Caco-2 (cell line): ENCODE results near the gene NXN. TPM values are rescaled to one million over a fixed set of nuclear protein-coding genes. Genes with fewer than 3 reads are reported as not detected.
A peak's percentile ranks its signal among the peaks of the same experiment; 100 is the strongest.

Experiments
- BruUV-seq: library from RNA; stranded (reverse); fragments of 400-500 nt; replicated peaks from 2 replicates; lab custom pipeline; 2021; lab: Mats Ljungman, UMichigan
- CTCF ChIA-PET: fragments of 300-600 bp; sonication (Branson Sonifier 250); formaldehyde crosslinking; loops from one replicate; lab custom pipeline; 2022; ENCODE audit warnings: antibody characterized with exemption; lab: Charles Lee
- POLR2A ChIA-PET: fragments of 300-600 bp; sonication (Branson Sonifier 250); formaldehyde crosslinking; loops from one replicate; lab custom pipeline; 2022; ENCODE audit warnings: antibody characterized with exemption; lab: Charles Lee
- DNase-seq, 2 experiments: peaks; one replicate each; pipeline versions ENCODE4 v3.0.0 to v3.0.0-alpha.2; 2020 to 2022
- H3K27me3 ChIP-seq: replicated peaks from 2 replicates; pipeline ENCODE4 v1.6.0; 2011; ENCODE audit warnings: low read length; ENCODE audit not compliant: control insufficient read depth, insufficient read depth
- H3K36me3 ChIP-seq: 2 replicates; pipeline ENCODE4 v1.5.1; 2011; ENCODE audit warnings: low read length; ENCODE audit not compliant: control insufficient read depth, insufficient read depth
- H3K4me1 ChIP-seq: fragments of 250-450 bp; sonication (Bioruptor Pico); 2 replicates; pipeline ENCODE4 v1.5.1; 2020; ENCODE audit warnings: mild to moderate bottlenecking
- H3K4me3 ChIP-seq: 2 replicates; pipeline ENCODE4 v1.5.1; 2011; ENCODE audit warnings: low read depth, mild to moderate bottlenecking, control low read depth, low read length
- H3K9me3 ChIP-seq: fragments of 250-450 bp; sonication (Bioruptor Pico); 2 replicates; pipeline ENCODE4 v1.5.1; 2020; ENCODE audit warnings: mild to moderate bottlenecking, moderate library complexity
- H3K27ac Mint-ChIP-seq: one replicate; pipeline ENCODE4 v1.8.0; 2022; ENCODE audit warnings: mixed read lengths; ENCODE audit not compliant: unreplicated experiment
- H3K27me3 Mint-ChIP-seq: one replicate; pipeline ENCODE4 v1.8.0; 2022; ENCODE audit warnings: mixed read lengths; ENCODE audit not compliant: insufficient read depth, unreplicated experiment
- H3K36me3 Mint-ChIP-seq: one replicate; pipeline ENCODE4 v1.8.0; 2022; ENCODE audit warnings: mild to moderate bottlenecking, mixed read lengths; ENCODE audit not compliant: insufficient read depth, unreplicated experiment
- H3K4me1 Mint-ChIP-seq: one replicate; pipeline ENCODE4 v1.8.0; 2022; ENCODE audit warnings: low read depth, mixed read lengths; ENCODE audit not compliant: unreplicated experiment
- H3K4me3 Mint-ChIP-seq: one replicate; pipeline ENCODE4 v1.8.0; 2022; ENCODE audit warnings: mild to moderate bottlenecking, moderate library complexity, mixed read lengths; ENCODE audit not compliant: unreplicated experiment
- H3K9me3 Mint-ChIP-seq: one replicate; pipeline ENCODE4 v1.8.0; 2022; ENCODE audit warnings: mixed read lengths; ENCODE audit not compliant: unreplicated experiment
- CTCF ChIP-seq, 2 experiments: fragments of 200-600 bp in 1 of 2; IDR thresholded peaks; 1 replicate in 1 of 2; 2 replicates in 1 of 2; pipeline versions ENCODE4 v1.5.1 to v1.8.0; 2011 to 2022; ENCODE audit warnings: antibody characterized with exemption in 1 of 2, control low read depth in 1 of 2, inconsistent platforms in 1 of 2, low read depth in 1 of 2, low read length in 1 of 2, mild to moderate bottlenecking in 1 of 2, moderate library complexity in 1 of 2; ENCODE audit not compliant: insufficient read depth in 1 of 2, severe bottlenecking in 1 of 2, unreplicated experiment in 1 of 2
- intact Hi-C: fragments of 100-400 bp; cut with micrococcal nuclease; formaldehyde crosslinking; loops from one replicate; pipeline ENCODE4 v1.10.0; 2022; ENCODE audit not compliant: unreplicated experiment
- total RNA-seq: library from RNA; stranded (reverse); gene quantifications from 2 replicates; pipeline ENCODE4 v1.2.3, GENCODE V29; 2022

NXN gene
- total RNA-seq, 1 experiment from 2014 or later = 76.7 TPM

GRCh38 chr17:814371-814770 lies 165.2 kb downstream of the NXN start:
- BruUV-seq = no TSS peak
- CTCF ChIA-PET = interaction anchor here (1.2 kb wide), 1 partner anchor 165 kb away, joined by 5 read pairs; the partner anchor contains the start of gene NXN

GRCh38 chr17:812638-813204 lies 166.9 kb downstream of the NXN start:
- H3K27ac Mint-ChIP-seq = no peak overlapping the region
- intact Hi-C loops = no loop called here
- H3K36me3 ChIP-seq = 0 out of 2 replicates have a peak, but pooled peaks cover 1% of the 10 kb centered on the region
- DNase-seq = no peak
- peaks cover 50% of the 10 kb centered on the region for H3K36me3 Mint-ChIP-seq
- H3K9me3 Mint-ChIP-seq = peaks cover 10% of the 10 kb centered on the region
- H3K4me1 Mint-ChIP-seq = no peaks in the 10 kb centered on the region
- H3K27me3 ChIP-seq = no peaks in the 10 kb centered on the region
- ChIA-PET POLR2A (no interaction called here), CTCF (no interaction called here)
- no peak for TF ChIP-seq CTCF (IDR thresholded peaks at IDR 0.05; ENCODE audit: insufficient read depth in 1 of 2, low read depth in 1 of 2, low read length in 1 of 2, severe bottlenecking in 1 of 2, unreplicated experiment in 1 of 2)
- no peaks in the 10 kb centered on the region for H3K4me1 ChIP-seq
- no TSS peak for BruUV-seq
- no peak overlapping the region for H3K4me3 Mint-ChIP-seq
- H3K27me3 Mint-ChIP-seq = no peaks in the 10 kb centered on the region
- H3K9me3 ChIP-seq = no peaks in the 10 kb centered on the region
- H3K4me3 ChIP-seq = no peak overlapping the region

More at GRCh38 chr17:814371-814770, 165.2 kb downstream of the NXN start:
- 0 out of 2 replicates have a peak, but pooled peaks cover 1% of the 10 kb centered on the region for H3K36me3 ChIP-seq
- no peak for TF ChIP-seq CTCF (IDR thresholded peaks at IDR 0.05; ENCODE audit: insufficient read depth in 1 of 2, low read depth in 1 of 2, low read length in 1 of 2, severe bottlenecking in 1 of 2, unreplicated experiment in 1 of 2)
- H3K27ac Mint-ChIP-seq = no peak overlapping the region
- no peak overlapping the region for H3K4me3 Mint-ChIP-seq
- no peaks in the 10 kb centered on the region for H3K27me3 ChIP-seq
- H3K4me3 ChIP-seq = no peak overlapping the region
- peaks cover 54% of the 10 kb centered on the region for H3K36me3 Mint-ChIP-seq
- H3K27me3 Mint-ChIP-seq = no peaks in the 10 kb centered on the region
- H3K9me3 ChIP-seq = no peaks in the 10 kb centered on the region
- POLR2A ChIA-PET = no interaction called here
- DNase-seq = no peak
- peaks cover 10% of the 10 kb centered on the region for H3K9me3 Mint-ChIP-seq
- H3K4me1 Mint-ChIP-seq = no peaks in the 10 kb centered on the region
- no peaks in the 10 kb centered on the region for H3K4me1 ChIP-seq
- intact Hi-C loops = no loop called here

GRCh38 chr17:811051-811784 lies 168.4 kb downstream of the NXN start:
- Histone ChIP-seq H3K27me3 (no peaks in the 10 kb centered on the region), H3K4me1 (no peaks in the 10 kb centered on the region), H3K9me3 (no peaks in the 10 kb centered on the region), H3K36me3 (0 out of 2 replicates have a peak, but pooled peaks cover 1% of the 10 kb centered on the region), H3K4me3 (no peak overlapping the region)
- no peak for DNase-seq
- no TSS peak for BruUV-seq
- ChIA-PET POLR2A (no interaction called here), CTCF (no interaction called here)
- peak overlapping the region; percentile 21 for H3K4me3 Mint-ChIP-seq
- intact Hi-C loops = no loop called here
- no peak for TF ChIP-seq CTCF (IDR thresholded peaks at IDR 0.05; ENCODE audit: insufficient read depth in 1 of 2, low read depth in 1 of 2, low read length in 1 of 2, severe bottlenecking in 1 of 2, unreplicated experiment in 1 of 2)
- no peaks in the 10 kb centered on the region for H3K4me1 Mint-ChIP-seq
- H3K27ac Mint-ChIP-seq = no peak overlapping the region
- H3K9me3 Mint-ChIP-seq = peaks cover 10% of the 10 kb centered on the region
- H3K36me3 Mint-ChIP-seq = peaks cover 46% of the 10 kb centered on the region
- no peaks in the 10 kb centered on the region for H3K27me3 Mint-ChIP-seq
